ENCODE data around the gene FITM1. TPM values are rescaled to one million over a fixed set of nuclear protein-coding genes. Genes with fewer than 3 reads are reported as not detected.

The FITM1 gene
- total and polyA plus RNA-seq, 2 experiments from 2014 or later: 0.53 TPM; not detected in 1

- H3K27ac Mint-ChIP-seq: peak overlapping the region; percentile 91
- Histone ChIP-seq H3K27ac (ENCODE audit: low read depth) (no peak overlapping the region), H3K27me3 (ENCODE audit: insufficient read depth) (no peaks in the 10 kb centered on the region), H3K79me2 (replicated peaks; ENCODE audit: insufficient read depth) (peaks cover 11% of the 10 kb centered on the region), H3K4me1 (ENCODE audit: insufficient read depth) (peaks cover 6% of the 10 kb centered on the region), H4K20me1 (replicated peaks; ENCODE audit: insufficient read depth) (no peaks in the 10 kb centered on the region; the same call in none of the 2 replicates), H2AFZ (no peak overlapping the region), H3K4me3 (peak overlapping the region; percentile 77), H3K4me2 (peak overlapping the region; percentile 78), H3K36me3 (ENCODE audit: insufficient read depth) (peaks cover 16% of the 10 kb centered on the region; the same call in 1 of the 2 replicates), H3K9me2 (ENCODE audit: insufficient read depth) (no peaks in the 10 kb centered on the region), H3F3A (replicated peaks; ENCODE audit: low read depth) (peaks cover 6% of the 10 kb centered on the region; the same call in 1 of the 2 replicates)
- peaks cover 23% of the 10 kb centered on the region for H3K27me3 Mint-ChIP-seq (ENCODE audit: insufficient read depth, low read depth, poor library complexity)
- peaks cover 3% of the 10 kb centered on the region; the same call in 1 of the 3 replicates for H3K9me3 Mint-ChIP-seq
- peaks cover 30% of the 10 kb centered on the region for H3K36me3 Mint-ChIP-seq (ENCODE audit: low read depth)
- ATAC-seq: peak; percentile 4
- DNase-seq (ENCODE audit: low spot score): no peak
- peak overlapping the region; percentile 93 for H3K4me3 Mint-ChIP-seq
- peaks cover 16% of the 10 kb centered on the region for H3K4me1 Mint-ChIP-seq
- TF ChIP-seq ETS1 (IDR thresholded peaks at IDR 0.05): no peak
- no peak for TF ChIP-seq ZNF114 (CRISPR knock-in tag; IDR thresholded peaks at IDR 0.05)
- no peak for TF ChIP-seq CTCF (conservative IDR thresholded peaks at IDR 0.05; ENCODE audit: low read depth in 2 of 2)
- TF ChIP-seq CREB1 (CRISPR knock-in tag; IDR thresholded peaks at IDR 0.05; ENCODE audit: low read depth): no peak
- TF ChIP-seq NANOG (IDR thresholded peaks at IDR 0.05; ENCODE audit: borderline replicate concordance): no peak
- no peak for TF ChIP-seq ZNF331 (CRISPR knock-in tag; IDR thresholded peaks at IDR 0.05; ENCODE audit: low read depth)
- no peak for TF ChIP-seq JUNB (IDR thresholded peaks at IDR 0.05; ENCODE audit: unreplicated experiment)
- no peak for TF ChIP-seq REST (IDR thresholded peaks at IDR 0.05; ENCODE audit: unreplicated experiment)
- no peak for TF ChIP-seq ZNF462 (CRISPR knock-in tag; IDR thresholded peaks at IDR 0.05)
- no peak for TF ChIP-seq EZH2phosphoT487 (IDR thresholded peaks at IDR 0.05; ENCODE audit: unreplicated experiment)
- TF ChIP-seq STAT1 (IDR thresholded peaks at IDR 0.05; ENCODE audit: unreplicated experiment): no peak
- no peak for TF ChIP-seq POLR2AphosphoS5 (IDR thresholded peaks at IDR 0.05; ENCODE audit: low read depth)
- no peak for TF ChIP-seq EZH2 (IDR thresholded peaks at IDR 0.05; ENCODE audit: low read depth, unreplicated experiment)
These were observed 14.9 kb upstream of the FITM1 start for GRCh38 chr14:24115422-24116127.
